Endothelial cell of umbilical vein (primary cell): Measurements from ENCODE around the gene GAN. TPM values are rescaled to one million over a fixed set of nuclear protein-coding genes. Genes with fewer than 3 reads are reported as not detected.

ENCODE experiments used
- BruUV-seq: library from RNA; stranded (reverse); fragments of 400-500 nt; replicated peaks from 2 replicates; lab custom pipeline; 2021; lab: Mats Ljungman, UMichigan
- CTCF ChIA-PET: fragments of 300-600, 350-600 bp; sonication (Branson Sonifier 250); formaldehyde crosslinking; loops from one replicate; lab custom pipeline; 2021; ENCODE audit warnings: antibody characterized with exemption, inconsistent platforms; lab: Charles Lee
- POLR2A ChIA-PET: fragments of 300-600, 350-600 bp; sonication (Branson Sonifier 250); formaldehyde crosslinking; loops from one replicate; lab custom pipeline; 2021; ENCODE audit warnings: antibody characterized with exemption, inconsistent platforms; lab: Charles Lee
- DNase-seq: peaks from one replicate; pipeline ENCODE4 v3.0.0-alpha.2; 2011; ENCODE audit warnings: low read depth, low spot score
- FAIRE-seq: peaks from 2 replicates; lab custom pipeline; 2011; peaks lifted over from hg19 to GRCh38; lab: Jason Lieb, UNC
- H2AFZ ChIP-seq: 2 replicates; pipeline ENCODE4 v1.6.0; 2012; ENCODE audit warnings: low read depth, low read length, control low read depth, inconsistent platforms
- H3K27ac ChIP-seq: 2 replicates; pipeline ENCODE4 v1.5.1; 2011; ENCODE audit warnings: low read depth, mild to moderate bottlenecking, control low read depth, low read length, moderate library complexity; ENCODE audit not compliant: insufficient read depth
- H3K27me3 ChIP-seq, 2 experiments: 2 replicates each; pipeline versions ENCODE4 v1.6.0 to v1.6.1; 2011; ENCODE audit warnings: low read length in 2 of 2, mixed read lengths in 1 of 2; ENCODE audit not compliant: control insufficient read depth in 2 of 2, insufficient read depth in 2 of 2
- H3K36me3 ChIP-seq, 2 experiments: 2 replicates in 1 of 2; 3 replicates in 1 of 2; pipeline ENCODE4 v1.5.1; 2011; ENCODE audit warnings: low read length in 2 of 2, mild to moderate bottlenecking in 1 of 2, moderate library complexity in 1 of 2; ENCODE audit not compliant: control insufficient read depth in 2 of 2, insufficient read depth in 2 of 2; ENCODE audit errors: extremely low read depth in 1 of 2
- H3K4me1 ChIP-seq: 3 replicates; pipeline ENCODE4 v1.5.1; 2011; ENCODE audit warnings: mild to moderate bottlenecking, low read length; ENCODE audit not compliant: control insufficient read depth, insufficient read depth; ENCODE audit errors: extremely low read depth
- H3K4me2 ChIP-seq: 2 replicates; pipeline ENCODE4 v1.6.1; 2011; ENCODE audit warnings: low read length, control low read depth, mixed read lengths; ENCODE audit not compliant: insufficient read depth
- H3K4me3 ChIP-seq, 3 experiments: fragments of 200-600 bp in 1 of 3; sonication (generic), shearing (Covaris generic) in 1 of 3; replicated peaks in 1 of 3; 2 replicates each; pipeline ENCODE4 v1.5.1; 2011 to 2016; ENCODE audit warnings: control low read depth in 3 of 3, low read length in 3 of 3, mild to moderate bottlenecking in 2 of 3, inconsistent platforms in 1 of 3, low read depth in 1 of 3, moderate library complexity in 1 of 3; ENCODE audit not compliant: insufficient read depth in 1 of 3
- H3K79me2 ChIP-seq: 2 replicates; pipeline ENCODE4 v1.6.0; 2012; ENCODE audit warnings: low read length, inconsistent platforms; ENCODE audit not compliant: control insufficient read depth, insufficient read depth
- H3K9ac ChIP-seq: replicated peaks from 2 replicates; pipeline ENCODE3; 2011; ENCODE audit warnings: low read length, control low read depth; ENCODE audit not compliant: insufficient read depth; ENCODE audit errors: extremely low read depth
- H3K9me1 ChIP-seq: replicated peaks from 3 replicates; pipeline ENCODE4 v1.6.0; 2011; ENCODE audit warnings: mild to moderate bottlenecking, low read length; ENCODE audit not compliant: control insufficient read depth, insufficient read depth; ENCODE audit errors: extremely low read depth
- H3K9me3 ChIP-seq: replicated peaks from 2 replicates; pipeline ENCODE4 v1.5.1; 2012; ENCODE audit warnings: low read length, inconsistent platforms; ENCODE audit not compliant: control insufficient read depth, insufficient read depth
- H4K20me1 ChIP-seq: replicated peaks from 2 replicates; pipeline ENCODE3; 2011; ENCODE audit warnings: mild to moderate bottlenecking, low read length; ENCODE audit not compliant: control insufficient read depth, insufficient read depth; ENCODE audit errors: extremely low read depth
- CTCF ChIP-seq, 2 donors: IDR thresholded peaks; 1 replicate in 1 of 2; 2 replicates in 1 of 2; pipeline ENCODE4 v1.5.1; 2011; ENCODE audit warnings: low read length in 2 of 2, mild to moderate bottlenecking in 2 of 2, moderate library complexity in 2 of 2, control low read depth in 1 of 2, inconsistent platforms in 1 of 2, low read depth in 1 of 2; ENCODE audit not compliant: insufficient read depth in 1 of 2; ENCODE audit errors: extremely low read depth in 1 of 2
- EZH2 ChIP-seq: IDR thresholded peaks from 2 replicates; pipeline ENCODE4 v1.6.1; 2012; ENCODE audit warnings: borderline replicate concordance, low read depth, mild to moderate bottlenecking, moderate library complexity, low read length, inconsistent platforms; ENCODE audit not compliant: severe bottlenecking
- FOS ChIP-seq: IDR thresholded peaks from 2 replicates; pipeline ENCODE4 v1.6.1; 2011; ENCODE audit warnings: mild to moderate bottlenecking, low read length, moderate library complexity, borderline replicate concordance; ENCODE audit not compliant: insufficient read depth
- GATA2 ChIP-seq: IDR thresholded peaks from 2 replicates; pipeline ENCODE4 v1.7.0; 2011; ENCODE audit warnings: low read depth, mild to moderate bottlenecking, moderate library complexity, mixed read lengths, low read length; ENCODE audit not compliant: insufficient read length, insufficient read depth
- JUN ChIP-seq: IDR thresholded peaks from 2 replicates; pipeline ENCODE4 v1.6.1; 2011; ENCODE audit warnings: borderline replicate concordance, low read depth; ENCODE audit not compliant: insufficient read length, insufficient read depth
- MYC ChIP-seq: IDR thresholded peaks from one replicate; pipeline ENCODE4 v1.6.1; 2011; ENCODE audit warnings: mild to moderate bottlenecking, low read depth, low read length
- POLR2A ChIP-seq: IDR thresholded peaks from 2 replicates; pipeline ENCODE4 v1.6.1; 2012; ENCODE audit warnings: low read depth, mild to moderate bottlenecking, control low read depth, low read length
- POLR2AphosphoS5 ChIP-seq: IDR thresholded peaks from 2 replicates; pipeline ENCODE4 v1.6.1; 2012; ENCODE audit warnings: low read depth, mild to moderate bottlenecking, control low read depth, low read length, moderate library complexity; ENCODE audit not compliant: insufficient read depth
- dilution Hi-C: fragments of 300-500 bp; cut with MboI; formaldehyde crosslinking; loops from one replicate; pipeline ENCODE4 v1.15.0; 2019; ENCODE audit warnings: low sequenced_read_pairs; ENCODE audit not compliant: extremely low pct_ligation_motif_present
- intact Hi-C: fragments of 100-400 bp; cut with micrococcal nuclease; formaldehyde crosslinking; loops from one replicate; pipeline ENCODE4 v1.10.0; 2022
- polyA plus RNA-seq, 4 experiments: library from polyadenylated mRNA; depleted of rRNA in 3 of 4; stranded (reverse) in 3 of 4; unstranded in 1 of 4; fragments of >200 nt; gene quantifications; 2 replicates each; pipeline versions ENCODE4 v1.2.1 to v1.2.3, GENCODE V29; 2011 to 2012; ENCODE audit warnings: missing spikeins in 1 of 4
- total RNA-seq: library from RNA; stranded (reverse); gene quantifications from 2 replicates; pipeline ENCODE4 v1.2.3, GENCODE V29; 2021
- TF ChIP-seq, protein P1 (sequence below): IDR thresholded peaks from 2 replicates; pipeline ENCODE4 v1.6.1; 2011; ENCODE audit not compliant: insufficient read depth, insufficient read length

The GAN gene
- total and polyA plus RNA-seq, 2 donors (not counting 3 experiments of a cell fraction or from before 2014, with no cell fraction given), result 1.8 to 11.1 TPM

DNA sequence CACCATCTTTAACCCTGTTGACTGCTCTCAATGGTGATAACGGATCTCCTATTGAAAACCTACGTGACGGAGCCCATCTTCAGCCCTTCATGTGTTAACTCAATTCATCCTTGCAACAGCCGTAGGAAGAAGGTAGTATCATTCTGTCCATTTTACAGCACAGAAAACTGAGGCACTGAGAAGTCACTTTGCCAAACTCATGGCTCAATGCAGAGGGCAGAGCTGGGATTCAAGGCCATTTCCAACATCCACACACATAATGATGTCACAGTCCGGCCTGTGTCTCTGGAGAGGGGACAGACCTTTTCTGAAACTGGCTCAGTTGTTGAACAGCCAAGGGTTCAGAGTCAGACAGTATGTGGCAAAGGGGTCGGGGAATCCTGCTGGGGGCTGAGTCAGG, 77.2 kb downstream of the GAN start:
- peaks cover 7% of the 10 kb centered on the region for H3K4me1 ChIP-seq
- FAIRE-seq (no peak), DNase-seq (no peak)
- H3K9ac ChIP-seq, result no peak overlapping the region
- no peak overlapping the region for H3K27ac ChIP-seq
- H3K4me2 ChIP-seq, result no peak overlapping the region
- H3K9me1 ChIP-seq, result no peaks in the 10 kb centered on the region
- TF ChIP-seq CTCF (IDR thresholded peaks at IDR 0.05; ENCODE audit: extremely low read depth in 1 of 2, insufficient read depth in 1 of 2, low read depth in 1 of 2, low read length in 2 of 2) (no peak), GATA2 (no peak), JUN (no peak), EZH2 (no peak), POLR2AphosphoS5 (no peak), MYC (no peak), POLR2A (no peak), FOS (no peak)
- TF ChIP-seq, protein P1, sequence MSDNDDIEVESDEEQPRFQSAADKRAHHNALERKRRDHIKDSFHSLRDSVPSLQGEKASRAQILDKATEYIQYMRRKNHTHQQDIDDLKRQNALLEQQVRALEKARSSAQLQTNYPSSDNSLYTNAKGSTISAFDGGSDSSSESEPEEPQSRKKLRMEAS, result no peak
- dilution Hi-C loops, result loop anchor here (25.0 kb wide), 1 partner anchor 345 kb away; no protein-coding TSS in a partner anchor
- no peaks in the 10 kb centered on the region for H3K27me3 ChIP-seq
- H3K79me2 ChIP-seq, result no peaks in the 10 kb centered on the region
- BruUV-seq, result no TSS peak
- H3K36me3 ChIP-seq, result no peaks in the 10 kb centered on the region
- H2AFZ ChIP-seq, result no peak overlapping the region
- ChIA-PET CTCF (no interaction called here), POLR2A (no interaction called here)
- intact Hi-C loops, result no loop called here
- H4K20me1 ChIP-seq, result no peaks in the 10 kb centered on the region
- H3K4me3 ChIP-seq, result no peak overlapping the region
- H3K9me3 ChIP-seq, result no peaks in the 10 kb centered on the region
